Neutrophil (primary cell): ENCODE measurements around the gene AKNA.

Experiments used
- H3K27ac ChIP-seq: fragments of 200-600 bp; sonication (generic); 2 replicates; pipeline ENCODE4 v1.5.1; 2016; ENCODE audit warnings: mild to moderate bottlenecking, moderate library complexity
- H3K27me3 ChIP-seq: fragments of 200-600 bp; sonication (generic); 2 replicates; pipeline ENCODE4 v1.6.0; 2016; ENCODE audit warnings: mild to moderate bottlenecking
- H3K36me3 ChIP-seq: fragments of 200-600 bp; sonication (generic); 2 replicates; pipeline ENCODE4 v1.5.1; 2017
- H3K4me1 ChIP-seq, 2 experiments: fragments of 200-600 bp in 1 of 2; sonication (generic) in 1 of 2; 1 replicate in 1 of 2; 2 replicates in 1 of 2; pipeline versions ENCODE4 v1.5.1 to v1.6.1; 2013 to 2016; ENCODE audit warnings: low read depth in 1 of 2, low read length in 1 of 2, mild to moderate bottlenecking in 1 of 2, moderate library complexity in 1 of 2; ENCODE audit not compliant: control insufficient read depth in 1 of 2, insufficient read depth in 1 of 2
- H3K4me3 ChIP-seq, 2 experiments: fragments of 200-600 bp in 1 of 2; sonication (generic) in 1 of 2; 1 replicate in 1 of 2; 2 replicates in 1 of 2; pipeline ENCODE4 v1.5.1; 2013 to 2016; ENCODE audit warnings: low read depth in 1 of 2, low read length in 1 of 2, mild to moderate bottlenecking in 1 of 2, moderate library complexity in 1 of 2
- H3K9me3 ChIP-seq: fragments of 200-600 bp; sonication (generic); 2 replicates; pipeline ENCODE4 v1.5.1; 2016
- TF ChIP-seq, protein P1 (sequence below): fragments of 200-600 bp; sonication (generic); IDR thresholded peaks from 2 replicates; pipeline ENCODE4 v1.5.1; 2016; ENCODE audit warnings: antibody characterized with exemption

AKNA gene

DNA sequence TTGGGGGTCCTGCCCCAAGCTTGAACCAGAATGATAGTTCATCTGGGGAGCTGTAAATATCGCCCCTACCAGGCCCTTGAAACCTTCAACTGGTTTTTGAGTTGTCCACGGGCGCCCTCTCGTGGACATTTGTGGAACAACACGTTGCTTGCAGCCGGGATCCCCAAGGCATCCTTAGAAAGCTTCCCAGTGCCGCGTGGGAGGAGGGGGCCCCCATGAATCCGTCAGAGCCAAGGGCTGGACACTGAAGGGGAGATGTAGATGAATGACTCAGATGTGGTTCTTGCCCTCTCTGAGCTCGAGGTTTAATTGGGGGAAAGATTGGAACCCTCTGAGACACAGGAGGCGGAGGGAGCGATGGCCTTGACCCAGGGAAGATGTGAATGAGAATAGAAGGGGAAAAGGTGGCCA is 96.7 kb downstream of the AKNA start:
- Histone ChIP-seq H3K27me3 (peaks cover 18% of the 10 kb centered on the region), H3K9me3 (peaks cover 3% of the 10 kb centered on the region), H3K27ac (no peak overlapping the region)

GRCh38 chr9:114290561-114290986 is 97.2 kb downstream of the AKNA start:
- Histone ChIP-seq H3K9me3 (peaks cover 2% of the 10 kb centered on the region), H3K36me3 (no peaks in the 10 kb centered on the region), H3K27me3 (peaks cover 20% of the 10 kb centered on the region), H3K4me3 (no peak overlapping the region), H3K27ac (no peak overlapping the region), H3K4me1 (no peaks in the 10 kb centered on the region)
- TF ChIP-seq, protein P1, sequence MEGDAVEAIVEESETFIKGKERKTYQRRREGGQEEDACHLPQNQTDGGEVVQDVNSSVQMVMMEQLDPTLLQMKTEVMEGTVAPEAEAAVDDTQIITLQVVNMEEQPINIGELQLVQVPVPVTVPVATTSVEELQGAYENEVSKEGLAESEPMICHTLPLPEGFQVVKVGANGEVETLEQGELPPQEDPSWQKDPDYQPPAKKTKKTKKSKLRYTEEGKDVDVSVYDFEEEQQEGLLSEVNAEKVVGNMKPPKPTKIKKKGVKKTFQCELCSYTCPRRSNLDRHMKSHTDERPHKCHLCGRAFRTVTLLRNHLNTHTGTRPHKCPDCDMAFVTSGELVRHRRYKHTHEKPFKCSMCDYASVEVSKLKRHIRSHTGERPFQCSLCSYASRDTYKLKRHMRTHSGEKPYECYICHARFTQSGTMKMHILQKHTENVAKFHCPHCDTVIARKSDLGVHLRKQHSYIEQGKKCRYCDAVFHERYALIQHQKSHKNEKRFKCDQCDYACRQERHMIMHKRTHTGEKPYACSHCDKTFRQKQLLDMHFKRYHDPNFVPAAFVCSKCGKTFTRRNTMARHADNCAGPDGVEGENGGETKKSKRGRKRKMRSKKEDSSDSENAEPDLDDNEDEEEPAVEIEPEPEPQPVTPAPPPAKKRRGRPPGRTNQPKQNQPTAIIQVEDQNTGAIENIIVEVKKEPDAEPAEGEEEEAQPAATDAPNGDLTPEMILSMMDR: no peak

More for the DNA sequence above, 96.7 kb downstream of the AKNA start:
- no peaks in the 10 kb centered on the region for H3K4me1 ChIP-seq
- TF ChIP-seq, protein P1: peak; percentile 90
- H3K4me3 ChIP-seq: no peak overlapping the region
- H3K36me3 ChIP-seq: no peaks in the 10 kb centered on the region

DNA sequence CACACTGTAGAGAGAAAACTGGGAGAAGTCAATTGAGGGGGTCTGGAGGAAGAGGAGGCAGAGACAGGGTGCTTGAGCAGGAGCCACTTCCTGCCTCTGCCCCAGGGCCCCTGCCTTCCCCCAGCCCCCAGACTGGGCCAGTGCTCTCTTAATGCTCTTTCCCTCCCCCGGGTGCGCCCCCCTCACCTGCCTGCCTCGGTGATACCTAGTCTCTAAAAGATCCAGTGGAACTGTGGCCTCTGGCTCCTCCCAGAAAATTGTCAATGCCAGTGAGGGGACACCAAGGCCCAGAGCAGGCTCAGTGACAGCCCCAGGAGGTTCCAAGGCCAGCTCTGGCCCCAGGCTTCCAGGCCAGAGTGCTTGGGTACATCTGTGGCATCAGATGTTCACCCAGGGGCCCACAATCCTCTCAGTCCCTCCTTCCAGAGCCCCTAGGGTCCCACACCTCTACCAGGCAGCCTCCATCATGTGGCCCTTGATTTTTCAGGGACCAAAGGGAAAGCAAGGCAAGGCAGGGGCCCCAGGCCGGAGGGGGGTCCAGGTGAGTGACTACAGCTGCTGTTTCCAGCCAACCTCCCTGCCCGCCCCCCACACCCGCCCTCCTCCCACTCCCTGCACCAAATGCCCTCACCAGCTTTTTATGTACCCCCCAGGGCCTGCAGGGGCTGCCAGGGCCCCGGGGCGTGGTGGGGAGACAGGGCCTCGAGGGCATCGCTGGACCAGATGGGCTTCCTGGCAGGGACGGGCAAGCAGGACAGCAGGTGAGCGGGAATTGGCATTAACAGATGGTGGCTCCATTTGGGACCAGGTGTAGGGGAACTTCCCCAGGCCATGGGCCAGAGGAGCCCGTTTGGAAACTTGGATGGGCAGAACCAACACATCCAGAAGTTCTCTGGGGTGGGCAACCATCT is 98.0 kb downstream of the AKNA start:
- no peaks in the 10 kb centered on the region for H3K4me1 ChIP-seq
- TF ChIP-seq, protein P1: no peak
- H3K9me3 ChIP-seq: no peaks in the 10 kb centered on the region
- H3K36me3 ChIP-seq: no peaks in the 10 kb centered on the region
- no peak overlapping the region for H3K27ac ChIP-seq
- H3K27me3 ChIP-seq: peaks cover 25% of the 10 kb centered on the region
- H3K4me3 ChIP-seq: no peak overlapping the region

DNA sequence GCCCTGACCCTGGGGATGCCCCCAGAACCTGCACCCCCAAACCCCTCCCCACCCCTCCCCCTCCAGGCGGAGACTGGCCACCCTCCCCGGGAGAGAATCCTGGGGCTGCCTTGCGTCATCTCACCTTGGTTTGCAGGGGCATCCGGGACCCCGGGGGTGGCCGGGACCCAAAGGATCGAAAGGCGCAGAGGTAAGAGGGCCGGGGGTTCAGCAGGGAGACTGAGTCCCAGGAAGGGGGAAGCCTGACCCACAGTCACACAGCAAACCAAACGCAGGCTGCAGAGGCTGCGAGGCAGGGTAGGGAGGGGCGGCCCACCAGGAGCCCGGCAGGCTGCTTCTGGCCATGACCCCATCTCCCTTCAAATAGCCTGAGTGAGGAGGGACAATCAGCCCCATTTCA is 98.7 kb downstream of the AKNA start:
- Histone ChIP-seq H3K9me3 (no peaks in the 10 kb centered on the region), H3K27ac (no peak overlapping the region), H3K4me1 (no peaks in the 10 kb centered on the region), H3K27me3 (peaks cover 23% of the 10 kb centered on the region), H3K36me3 (no peaks in the 10 kb centered on the region), H3K4me3 (no peak overlapping the region)
- TF ChIP-seq, protein P1: no peak

DNA sequence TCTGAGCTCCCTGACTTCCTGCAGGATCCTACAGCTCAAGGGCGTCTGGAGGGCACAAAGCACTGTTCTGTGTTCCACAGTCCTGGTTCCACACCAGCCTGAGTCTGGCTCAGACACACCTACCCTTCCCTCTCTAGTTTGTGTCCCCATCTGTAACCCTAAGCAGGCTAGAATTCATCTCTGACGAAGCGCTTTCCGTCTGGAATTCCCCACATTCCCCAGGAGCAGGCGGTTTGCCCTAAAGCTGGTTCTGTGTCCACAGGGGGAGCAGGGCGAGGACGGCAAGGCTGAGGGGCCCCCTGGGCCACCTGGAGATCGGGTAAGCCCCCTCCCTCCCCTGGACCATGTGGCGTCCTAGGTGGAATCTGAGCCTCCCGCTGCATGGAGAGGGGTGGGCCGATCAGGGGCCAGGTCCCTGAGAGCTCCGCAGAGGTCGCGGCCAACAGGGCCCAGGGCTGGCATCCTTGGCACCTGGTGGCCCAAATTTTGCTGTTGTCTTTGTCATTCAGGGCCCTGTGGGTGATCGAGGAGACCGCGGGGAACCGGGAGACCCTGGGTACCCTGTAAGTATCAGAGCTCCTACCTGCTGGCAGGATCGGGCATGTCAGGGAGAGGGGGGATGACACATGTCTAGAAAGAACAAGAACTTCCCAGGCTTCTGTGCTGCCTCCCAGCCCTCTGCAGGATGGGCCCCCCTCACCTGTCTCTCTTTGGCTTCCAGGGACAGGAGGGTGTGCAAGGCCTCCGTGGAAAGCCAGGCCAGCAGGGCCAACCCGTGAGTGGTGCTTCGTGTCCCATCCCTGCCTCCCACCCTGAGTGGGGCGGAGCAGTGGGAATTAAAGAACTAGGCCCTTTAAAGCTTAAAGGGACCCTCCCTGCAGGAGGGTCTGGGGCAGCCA is 99.3 kb downstream of the AKNA start:
- Histone ChIP-seq H3K4me1 (no peaks in the 10 kb centered on the region), H3K36me3 (no peaks in the 10 kb centered on the region), H3K4me3 (no peak overlapping the region), H3K27ac (no peak overlapping the region), H3K27me3 (peaks cover 23% of the 10 kb centered on the region), H3K9me3 (no peaks in the 10 kb centered on the region)
- TF ChIP-seq, protein P1: no peak
